ENCODE measurements around the gene NMT2.

The NMT2 gene

DNA sequence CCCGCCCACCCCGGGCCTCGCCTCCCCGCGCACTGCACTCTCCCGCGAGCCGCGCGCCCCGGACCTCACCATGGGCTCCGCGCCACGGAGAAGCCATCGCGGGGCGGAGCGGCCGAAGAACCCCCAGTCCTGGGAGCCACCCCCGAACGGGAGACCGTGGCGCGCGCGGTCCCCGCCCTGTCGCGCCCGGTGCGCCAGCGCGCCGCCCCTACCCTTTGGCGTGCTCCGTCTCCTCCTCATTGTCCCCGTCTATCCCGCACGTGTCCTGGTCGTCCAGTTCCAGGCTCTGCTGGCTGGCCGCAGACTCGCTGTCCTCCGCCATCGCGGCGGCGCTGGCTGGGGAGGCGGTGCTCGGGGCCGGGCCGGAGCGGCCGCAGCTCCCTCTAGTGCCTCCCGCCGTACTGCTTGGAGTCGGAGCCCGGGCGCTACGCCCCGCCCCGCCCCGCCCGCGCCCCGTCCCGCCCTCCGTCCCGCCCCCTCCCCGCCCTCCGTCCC lies at the start of gene NMT2:
Gene NMT2, minus strand, starts transcription at position 403 of the 495 bp plus-strand sequence. Its CDS starts 81 bp downstream, at position 322.
- H3K4me3 ChIP-seq (replicated peaks in 1 of 2; ENCODE audit: low read depth in 2 of 2, low read length in 2 of 2) = peak within 1 kb of the TSS; percentile 83 to 85
- DNase-seq (ENCODE audit: low read depth in 2 of 2) = no peak
- TF ChIP-seq, protein P1, sequence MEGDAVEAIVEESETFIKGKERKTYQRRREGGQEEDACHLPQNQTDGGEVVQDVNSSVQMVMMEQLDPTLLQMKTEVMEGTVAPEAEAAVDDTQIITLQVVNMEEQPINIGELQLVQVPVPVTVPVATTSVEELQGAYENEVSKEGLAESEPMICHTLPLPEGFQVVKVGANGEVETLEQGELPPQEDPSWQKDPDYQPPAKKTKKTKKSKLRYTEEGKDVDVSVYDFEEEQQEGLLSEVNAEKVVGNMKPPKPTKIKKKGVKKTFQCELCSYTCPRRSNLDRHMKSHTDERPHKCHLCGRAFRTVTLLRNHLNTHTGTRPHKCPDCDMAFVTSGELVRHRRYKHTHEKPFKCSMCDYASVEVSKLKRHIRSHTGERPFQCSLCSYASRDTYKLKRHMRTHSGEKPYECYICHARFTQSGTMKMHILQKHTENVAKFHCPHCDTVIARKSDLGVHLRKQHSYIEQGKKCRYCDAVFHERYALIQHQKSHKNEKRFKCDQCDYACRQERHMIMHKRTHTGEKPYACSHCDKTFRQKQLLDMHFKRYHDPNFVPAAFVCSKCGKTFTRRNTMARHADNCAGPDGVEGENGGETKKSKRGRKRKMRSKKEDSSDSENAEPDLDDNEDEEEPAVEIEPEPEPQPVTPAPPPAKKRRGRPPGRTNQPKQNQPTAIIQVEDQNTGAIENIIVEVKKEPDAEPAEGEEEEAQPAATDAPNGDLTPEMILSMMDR (IDR thresholded peaks at IDR 0.05; ENCODE audit: low read depth, low read length) = peak; percentile 9

DNA sequence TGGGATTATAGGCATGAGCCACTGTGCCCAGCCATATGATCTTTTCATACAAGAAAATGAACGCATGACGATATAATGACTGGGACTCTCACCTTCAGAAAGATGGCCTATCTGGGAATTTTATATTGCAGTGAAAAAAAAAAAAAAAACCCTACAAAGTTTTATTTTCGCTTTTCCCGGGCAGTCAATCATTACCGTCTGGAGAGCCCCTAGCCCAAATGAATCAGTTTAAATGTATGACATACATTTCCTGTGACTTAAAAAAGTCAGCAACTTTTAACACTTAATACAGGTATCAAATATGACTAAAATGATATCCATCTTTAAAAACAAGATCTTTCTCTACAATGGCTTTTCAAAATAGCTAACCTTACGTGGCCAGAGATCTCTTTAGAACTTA lies 48.2 kb upstream of the NMT2 start:
- H3K4me3 ChIP-seq (replicated peaks in 1 of 2; ENCODE audit: low read depth in 2 of 2, low read length in 2 of 2) = no peak overlapping the region
- TF ChIP-seq, protein P1 (IDR thresholded peaks at IDR 0.05; ENCODE audit: low read depth, low read length) = no peak
- no peak for DNase-seq (ENCODE audit: low read depth in 2 of 2)

DNA sequence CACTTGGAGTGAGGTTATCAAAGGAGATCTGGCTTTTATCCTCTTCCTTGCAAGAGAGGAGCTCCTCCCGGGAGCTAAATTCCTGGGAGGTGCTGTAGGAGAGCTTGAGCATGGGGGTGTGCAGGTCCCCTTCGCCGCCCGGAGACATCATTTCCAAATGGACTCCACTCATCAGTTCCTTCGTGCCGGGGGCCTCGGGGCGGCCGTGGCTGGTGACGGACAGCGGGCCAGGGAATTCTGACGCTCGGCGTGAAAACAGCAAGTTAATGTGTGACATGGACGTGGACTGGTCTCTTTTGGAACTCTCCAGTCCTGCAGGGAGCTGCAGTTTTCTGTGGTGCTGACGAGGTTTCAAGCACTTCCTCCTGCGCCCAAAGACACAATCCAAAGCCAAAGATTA lies 45.7 kb upstream of the NMT2 start:
- H3K4me3 ChIP-seq (replicated peaks in 1 of 2; ENCODE audit: low read depth in 2 of 2, low read length in 2 of 2) = no peak overlapping the region
- no peak for DNase-seq (ENCODE audit: low read depth in 2 of 2)
- TF ChIP-seq, protein P1 (IDR thresholded peaks at IDR 0.05; ENCODE audit: low read depth, low read length) = no peak

DNA sequence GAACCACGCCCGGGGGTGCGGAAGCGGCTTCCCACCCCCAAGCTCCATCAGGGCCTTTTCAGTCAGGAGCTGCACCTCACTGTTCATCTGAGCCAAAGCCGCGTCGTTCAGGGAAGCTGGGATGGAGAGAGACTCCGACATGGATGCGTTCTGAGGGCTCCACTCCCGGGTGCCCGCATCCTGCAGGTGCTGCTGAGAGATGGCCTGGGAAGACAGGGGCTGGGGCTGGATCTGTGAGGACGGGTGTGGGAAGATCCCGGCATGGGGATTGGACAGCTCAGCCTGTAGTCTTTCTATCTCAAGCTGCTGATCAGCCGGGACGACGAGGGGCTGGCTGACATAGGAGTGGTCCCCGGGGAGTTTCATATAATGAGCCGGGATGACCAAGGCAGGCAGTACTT lies 45.0 kb upstream of the NMT2 start:
- TF ChIP-seq, protein P1 (IDR thresholded peaks at IDR 0.05; ENCODE audit: low read depth, low read length) = no peak
- DNase-seq (ENCODE audit: low read depth in 2 of 2) = no peak
- H3K4me3 ChIP-seq (replicated peaks in 1 of 2; ENCODE audit: low read depth in 2 of 2, low read length in 2 of 2) = no peak overlapping the region

DNA sequence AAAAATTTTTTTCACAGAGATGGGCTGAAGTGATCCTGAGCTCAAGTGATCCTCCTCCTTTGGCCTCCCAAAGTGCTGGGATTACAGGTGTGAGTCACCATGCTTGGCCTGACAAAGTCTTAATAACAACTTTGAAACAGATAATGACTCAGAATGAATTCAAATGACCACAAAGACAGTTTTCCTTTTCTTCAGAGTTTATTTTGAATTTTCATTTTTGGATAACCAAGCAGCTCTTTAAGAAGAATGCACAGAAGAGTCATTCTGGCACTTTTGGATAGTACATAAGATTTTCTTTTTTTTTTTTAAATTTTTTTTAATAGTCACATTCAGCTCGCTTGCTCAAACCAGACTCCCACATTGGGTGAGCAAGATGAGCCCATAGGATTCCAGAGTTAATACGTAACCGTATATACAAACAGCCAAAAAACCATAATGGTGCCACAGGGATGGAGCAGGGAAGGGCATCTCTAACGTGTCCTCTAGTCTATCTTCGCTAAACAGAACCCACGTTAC lies 43.0 kb upstream of the NMT2 start:
- no peak overlapping the region for H3K4me3 ChIP-seq (replicated peaks in 1 of 2; ENCODE audit: low read depth in 2 of 2, low read length in 2 of 2)
- TF ChIP-seq, protein P1 (IDR thresholded peaks at IDR 0.05; ENCODE audit: low read depth, low read length) = no peak
- peak; percentile 51 to 90 for DNase-seq (ENCODE audit: low read depth in 2 of 2)

DNA sequence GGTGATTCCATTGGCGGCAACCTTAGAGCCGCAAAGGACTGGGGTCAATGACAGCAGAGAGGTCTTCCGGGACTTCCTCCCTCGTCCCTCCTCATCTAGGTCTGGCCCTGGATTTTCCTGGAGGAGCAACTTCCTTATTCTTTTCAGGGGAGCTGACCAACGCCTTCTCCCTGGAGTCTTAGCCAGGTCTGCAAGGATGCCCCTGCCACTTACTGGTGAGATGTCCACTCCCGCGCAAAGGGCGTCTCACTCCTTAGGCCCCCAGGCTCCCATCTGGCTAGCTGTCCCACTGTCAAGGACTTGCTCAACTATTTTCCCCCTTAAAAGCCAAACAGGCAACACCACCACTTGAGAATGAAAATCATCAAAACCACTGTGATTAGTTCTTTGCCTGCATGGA lies 42.0 kb upstream of the NMT2 start:
- TF ChIP-seq, protein P1 (IDR thresholded peaks at IDR 0.05; ENCODE audit: low read depth, low read length) = no peak
- DNase-seq (ENCODE audit: low read depth in 2 of 2) = no peak
- no peak overlapping the region for H3K4me3 ChIP-seq (replicated peaks in 1 of 2; ENCODE audit: low read depth in 2 of 2, low read length in 2 of 2)

All from cardiac fibroblast (primary cell).